ENCODE measurements around the gene RDH8. TPM values are rescaled to one million over a fixed set of nuclear protein-coding genes. Genes with fewer than 3 reads are reported as not detected.

The RDH8 gene
- total RNA-seq, 1 donor from 2014 or later: not detected

DNA sequence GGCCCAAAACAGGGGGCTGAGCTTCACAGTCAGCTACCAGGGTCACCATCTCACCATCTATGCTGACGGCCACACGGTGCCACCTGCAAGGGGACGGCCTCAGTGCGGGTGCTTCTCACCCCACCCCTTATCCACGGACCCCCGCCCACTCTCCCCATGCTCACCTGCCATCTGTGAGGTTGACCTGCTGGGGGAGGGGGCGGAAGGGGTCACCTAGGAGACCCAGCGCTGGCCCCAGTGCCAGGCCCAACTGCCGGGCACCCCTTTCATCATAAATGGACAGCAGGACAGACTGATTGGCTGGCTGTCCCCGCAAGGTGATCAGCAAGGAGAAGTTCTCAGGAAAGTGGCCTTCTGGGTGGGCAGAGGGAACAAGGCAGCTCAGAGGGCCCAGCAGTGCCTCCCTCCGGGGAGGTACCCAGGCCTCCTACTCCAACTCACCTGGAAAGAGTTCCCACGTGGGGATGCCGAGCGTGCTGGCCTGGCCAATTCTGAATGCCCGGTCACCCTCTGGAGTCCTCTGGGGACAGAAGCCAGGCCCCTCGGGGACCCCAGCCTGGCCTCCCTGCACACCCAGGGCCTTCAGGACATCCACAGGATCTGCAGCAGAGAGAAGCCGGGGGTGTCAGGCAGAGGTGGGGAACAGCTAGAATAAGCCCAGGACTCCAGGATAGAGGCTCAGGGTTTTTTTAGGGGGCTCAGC is 7.5 kb upstream of the RDH8 start:
- peaks cover 3% of the 10 kb centered on the region for H3K4me1 ChIP-seq
- peak overlapping the region; percentile 36 for H3K27ac ChIP-seq
- H3K4me3 ChIP-seq: no peak overlapping the region
- no peak for DNase-seq
- TF ChIP-seq, protein P1, sequence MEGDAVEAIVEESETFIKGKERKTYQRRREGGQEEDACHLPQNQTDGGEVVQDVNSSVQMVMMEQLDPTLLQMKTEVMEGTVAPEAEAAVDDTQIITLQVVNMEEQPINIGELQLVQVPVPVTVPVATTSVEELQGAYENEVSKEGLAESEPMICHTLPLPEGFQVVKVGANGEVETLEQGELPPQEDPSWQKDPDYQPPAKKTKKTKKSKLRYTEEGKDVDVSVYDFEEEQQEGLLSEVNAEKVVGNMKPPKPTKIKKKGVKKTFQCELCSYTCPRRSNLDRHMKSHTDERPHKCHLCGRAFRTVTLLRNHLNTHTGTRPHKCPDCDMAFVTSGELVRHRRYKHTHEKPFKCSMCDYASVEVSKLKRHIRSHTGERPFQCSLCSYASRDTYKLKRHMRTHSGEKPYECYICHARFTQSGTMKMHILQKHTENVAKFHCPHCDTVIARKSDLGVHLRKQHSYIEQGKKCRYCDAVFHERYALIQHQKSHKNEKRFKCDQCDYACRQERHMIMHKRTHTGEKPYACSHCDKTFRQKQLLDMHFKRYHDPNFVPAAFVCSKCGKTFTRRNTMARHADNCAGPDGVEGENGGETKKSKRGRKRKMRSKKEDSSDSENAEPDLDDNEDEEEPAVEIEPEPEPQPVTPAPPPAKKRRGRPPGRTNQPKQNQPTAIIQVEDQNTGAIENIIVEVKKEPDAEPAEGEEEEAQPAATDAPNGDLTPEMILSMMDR (IDR thresholded peaks at IDR 0.05): no peak
- no peaks in the 10 kb centered on the region for H3K36me3 ChIP-seq
- no peaks in the 10 kb centered on the region for H3K9me3 ChIP-seq
- H3K27me3 ChIP-seq: peaks cover 17% of the 10 kb centered on the region
- ATAC-seq: no peak
- intact Hi-C loops (cut with DNase I): no loop called here

DNA sequence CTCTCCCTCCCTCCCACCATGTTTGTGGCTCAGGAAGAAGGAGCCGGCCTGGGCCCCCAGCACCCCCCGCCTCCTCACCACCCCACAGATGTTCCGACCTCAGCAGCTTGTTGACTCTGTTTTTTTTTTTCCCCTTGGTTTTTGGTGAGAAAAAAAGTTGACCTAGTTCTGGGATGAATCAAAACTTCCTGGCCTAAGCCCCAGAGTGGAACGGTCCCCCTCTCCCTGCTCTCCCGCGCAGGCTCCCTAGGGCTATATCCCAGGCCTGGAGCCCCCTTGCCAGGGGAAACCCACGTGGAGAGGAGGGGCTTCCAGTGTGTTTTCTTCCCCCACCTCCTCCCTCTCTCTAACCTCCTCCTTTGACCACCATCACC is 7.0 kb upstream of the RDH8 start:
- Histone ChIP-seq H3K4me3 (no peak overlapping the region), H3K9me3 (no peaks in the 10 kb centered on the region), H3K36me3 (no peaks in the 10 kb centered on the region), H3K27ac (peak overlapping the region; percentile 36), H3K4me1 (peaks cover 3% of the 10 kb centered on the region), H3K27me3 (peaks cover 17% of the 10 kb centered on the region)
- intact Hi-C loops (cut with DNase I): no loop called here
- DNase-seq (no peak), ATAC-seq (no peak)
- TF ChIP-seq, protein P1 (IDR thresholded peaks at IDR 0.05): no peak

DNA sequence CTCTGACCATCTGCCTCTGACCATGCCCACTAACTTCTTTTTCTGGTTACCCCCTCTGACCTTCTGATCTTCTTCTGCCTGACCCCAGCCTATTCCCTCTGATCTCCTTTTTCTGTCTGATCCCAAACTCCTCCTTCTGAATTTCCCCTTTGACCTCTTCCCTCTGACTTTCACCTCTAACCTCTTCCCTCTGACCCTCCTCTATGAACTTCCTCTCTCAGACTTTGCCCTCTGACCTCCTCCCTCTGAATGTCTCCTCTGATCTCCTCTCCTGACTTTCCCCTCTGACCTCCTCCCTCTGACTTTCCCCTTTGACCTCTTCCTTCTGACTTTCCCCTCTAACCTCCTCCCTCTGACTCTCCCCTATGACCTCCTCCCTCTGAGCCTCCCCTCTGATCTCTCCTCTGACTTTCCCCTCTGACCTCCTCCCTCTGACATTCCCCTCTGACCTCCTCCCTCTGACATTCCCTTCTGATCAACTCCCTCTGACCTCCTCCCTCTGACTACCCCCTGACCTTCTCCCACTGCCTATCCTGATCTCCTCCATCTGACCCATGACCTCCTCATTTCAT is 6.4 kb upstream of the RDH8 start:
- H3K4me3 ChIP-seq: no peak overlapping the region
- H3K4me1 ChIP-seq: peaks cover 3% of the 10 kb centered on the region
- peak overlapping the region; percentile 36 for H3K27ac ChIP-seq
- TF ChIP-seq, protein P1 (IDR thresholded peaks at IDR 0.05): no peak
- H3K36me3 ChIP-seq: no peaks in the 10 kb centered on the region
- ATAC-seq (no peak), DNase-seq (no peak)
- H3K9me3 ChIP-seq: no peaks in the 10 kb centered on the region
- intact Hi-C loops (cut with DNase I): no loop called here
- H3K27me3 ChIP-seq: peaks cover 21% of the 10 kb centered on the region

DNA sequence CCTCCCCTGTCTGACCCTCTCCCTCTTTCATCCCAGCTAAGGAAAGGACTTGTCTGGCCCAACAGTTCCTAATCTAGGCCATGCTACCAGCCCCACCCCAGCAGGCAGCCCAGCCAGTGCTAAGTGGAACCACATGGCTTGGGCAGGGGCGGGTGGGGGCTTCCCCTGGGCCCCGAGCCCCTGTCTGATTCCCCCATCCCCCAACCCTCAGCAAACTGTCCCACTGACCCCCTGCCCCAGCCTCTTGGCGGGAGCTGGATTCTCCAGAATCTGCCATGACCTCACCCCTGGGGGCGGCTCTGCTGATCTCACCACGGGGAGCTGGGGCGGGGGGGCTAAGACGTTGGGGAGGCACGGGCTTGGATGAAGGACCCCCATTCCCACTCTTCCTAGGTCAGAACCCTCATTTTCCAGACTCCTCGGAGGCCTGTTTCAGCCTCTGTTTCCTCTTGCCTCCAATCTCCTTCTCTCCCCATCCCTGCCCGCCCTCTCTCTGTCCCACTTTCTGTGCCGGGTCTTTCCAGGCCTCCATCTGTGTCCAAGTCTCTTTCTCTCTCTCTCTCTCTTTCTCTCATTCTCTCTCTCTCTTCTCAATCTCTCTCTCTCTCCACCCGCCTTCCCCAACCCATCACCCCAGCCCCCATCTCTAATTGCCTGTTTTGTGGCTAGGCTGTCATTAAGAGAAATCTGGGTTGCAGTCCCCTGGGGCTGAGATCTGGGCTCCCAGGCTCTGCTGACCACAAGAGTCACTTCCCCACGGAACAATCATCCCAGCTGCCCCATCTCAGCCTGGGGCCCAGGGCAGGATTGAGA is 5.7 kb upstream of the RDH8 start:
- TF ChIP-seq, protein P1 (IDR thresholded peaks at IDR 0.05): no peak
- Histone ChIP-seq H3K36me3 (no peaks in the 10 kb centered on the region), H3K4me1 (peaks cover 3% of the 10 kb centered on the region), H3K9me3 (no peaks in the 10 kb centered on the region), H3K27me3 (peaks cover 28% of the 10 kb centered on the region), H3K4me3 (peak overlapping the region; percentile 10), H3K27ac (peak overlapping the region; percentile 36)
- DNase-seq: no peak
- intact Hi-C loops (cut with DNase I): no loop called here
- ATAC-seq: no peak

DNA sequence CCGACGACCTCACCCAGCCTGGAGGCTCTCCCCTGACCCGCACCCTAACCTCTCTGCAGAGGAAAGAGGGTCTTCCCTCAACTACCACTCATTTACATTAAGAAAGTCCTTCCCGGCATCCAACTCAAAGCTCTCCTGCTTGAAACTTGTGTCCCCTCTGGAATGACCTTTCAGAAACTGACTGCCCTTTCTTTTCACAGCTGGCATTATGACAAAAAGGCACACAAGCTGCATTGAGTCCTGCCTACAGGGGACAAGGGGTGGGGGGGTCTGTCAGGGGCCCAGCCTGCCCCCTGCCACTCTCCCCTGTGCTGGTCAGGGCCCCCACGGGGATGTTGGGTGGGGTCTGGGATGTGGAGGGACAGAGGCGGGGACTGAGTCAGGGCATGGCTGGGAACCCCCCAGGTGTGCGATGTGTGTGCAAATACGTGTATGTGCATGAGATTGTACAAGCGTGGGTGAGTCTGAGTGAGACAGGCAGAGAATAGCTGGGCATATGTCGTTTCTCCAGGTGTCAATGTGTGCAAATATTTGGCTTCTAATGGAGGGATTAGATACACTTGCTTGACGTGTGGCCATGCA is 5.0 kb upstream of the RDH8 start:
- TF ChIP-seq, protein P1 (IDR thresholded peaks at IDR 0.05): no peak
- intact Hi-C loops (cut with DNase I): no loop called here
- peaks cover 3% of the 10 kb centered on the region for H3K4me1 ChIP-seq
- H3K4me3 ChIP-seq: peak overlapping the region; percentile 10
- peak overlapping the region; percentile 30 for H3K27ac ChIP-seq
- DNase-seq (no peak), ATAC-seq (no peak)
- no peaks in the 10 kb centered on the region for H3K36me3 ChIP-seq
- H3K9me3 ChIP-seq: no peaks in the 10 kb centered on the region
- H3K27me3 ChIP-seq: peaks cover 35% of the 10 kb centered on the region
